ENCODE results near the gene NADSYN1. TPM values are rescaled to one million over a fixed set of nuclear protein-coding genes. Genes with fewer than 3 reads are reported as not detected.
A peak's percentile ranks its signal among the peaks of the same experiment; 100 is the strongest.

NADSYN1 gene
- total RNA-seq, 2 experiments from 2014 or later, result 76.6 to 78.9 TPM

DNA sequence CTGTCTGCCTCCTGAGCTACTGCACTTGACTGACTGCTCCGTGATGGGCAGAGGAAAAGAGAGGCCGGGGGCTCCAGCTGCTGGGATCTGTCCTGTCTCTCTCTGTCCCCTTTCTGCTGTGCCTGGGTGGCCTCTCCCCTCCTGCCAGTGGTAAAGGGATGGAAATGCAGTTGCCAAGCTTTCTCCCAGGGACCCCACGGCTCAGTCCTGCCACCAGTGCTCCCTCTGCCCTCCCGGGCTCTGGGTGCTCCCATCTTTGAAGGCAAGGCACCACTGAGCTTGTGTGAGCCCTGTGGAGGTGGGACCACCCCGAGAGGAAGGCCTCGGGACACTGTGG lies 32.0 kb downstream of the NADSYN1 start:
- peaks cover 58% of the 10 kb centered on the region for H3K36me3 Mint-ChIP-seq (ENCODE audit: low read depth)
- no peaks in the 10 kb centered on the region for H3K27me3 Mint-ChIP-seq (ENCODE audit: low read depth)
- H3K27ac Mint-ChIP-seq, result no peak overlapping the region
- intact Hi-C loops (cut with micrococcal nuclease), result no loop called here
- H3K4me1 Mint-ChIP-seq (ENCODE audit: low read depth), result peaks cover 21% of the 10 kb centered on the region
- H3K9me3 Mint-ChIP-seq, result no peaks in the 10 kb centered on the region
- no peak overlapping the region for H3K4me3 Mint-ChIP-seq
- CTCF ChIA-PET, result no interaction called here
- no peak for DNase-seq

DNA sequence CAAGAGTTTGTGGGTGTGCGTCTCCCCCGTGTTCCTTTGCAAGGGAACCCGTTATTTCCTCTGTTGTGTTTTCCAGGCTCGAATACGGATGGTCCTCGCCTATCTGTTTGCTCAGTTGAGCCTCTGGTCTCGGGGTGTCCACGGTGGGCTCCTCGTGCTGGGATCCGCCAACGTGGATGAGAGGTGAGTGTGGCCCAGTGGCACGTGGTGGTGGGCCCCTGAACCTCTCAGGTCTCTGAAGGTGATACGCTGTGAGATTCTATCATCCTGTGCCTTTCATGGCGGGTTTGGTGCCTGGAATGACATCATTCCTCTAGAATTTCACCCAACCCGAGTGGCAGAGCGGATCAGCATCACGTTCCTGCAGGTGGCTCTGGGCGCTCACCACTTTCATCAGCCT lies 32.5 kb downstream of the NADSYN1 start:
- H3K27me3 Mint-ChIP-seq (ENCODE audit: low read depth), result no peaks in the 10 kb centered on the region
- H3K9me3 Mint-ChIP-seq, result no peaks in the 10 kb centered on the region
- no peak for DNase-seq
- CTCF ChIA-PET, result interaction anchor here (0.6 kb wide), 1 partner anchor 357 kb away, joined by 4 read pairs; no protein-coding TSS in a partner anchor
- H3K27ac Mint-ChIP-seq, result no peak overlapping the region
- intact Hi-C loops (cut with micrococcal nuclease), result no loop called here
- peaks cover 63% of the 10 kb centered on the region for H3K36me3 Mint-ChIP-seq (ENCODE audit: low read depth)
- no peak overlapping the region for H3K4me3 Mint-ChIP-seq
- peaks cover 23% of the 10 kb centered on the region for H3K4me1 Mint-ChIP-seq (ENCODE audit: low read depth)

DNA sequence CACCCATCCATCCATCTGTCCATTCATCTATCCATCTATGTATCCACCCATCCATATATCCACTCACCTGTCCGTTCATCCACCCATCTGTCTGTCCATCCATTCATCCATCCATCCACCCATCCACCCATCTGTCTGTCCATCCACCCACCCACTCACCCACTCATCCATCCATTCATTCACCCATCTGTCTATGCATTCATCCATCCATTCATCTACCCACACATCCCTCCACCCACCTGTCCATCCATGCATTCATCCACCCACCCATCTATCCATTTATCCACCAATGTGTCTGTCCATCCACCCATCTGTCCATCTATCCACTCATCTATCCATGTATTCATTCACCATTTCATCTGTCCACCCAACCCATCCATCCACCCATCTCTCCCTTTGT lies 33.3 kb downstream of the NADSYN1 start:
- H3K9me3 Mint-ChIP-seq, result no peaks in the 10 kb centered on the region
- no peaks in the 10 kb centered on the region for H3K27me3 Mint-ChIP-seq (ENCODE audit: low read depth)
- H3K27ac Mint-ChIP-seq, result no peak overlapping the region
- no peak overlapping the region for H3K4me3 Mint-ChIP-seq
- CTCF ChIA-PET, result no interaction called here
- peaks cover 67% of the 10 kb centered on the region for H3K36me3 Mint-ChIP-seq (ENCODE audit: low read depth)
- peaks cover 23% of the 10 kb centered on the region for H3K4me1 Mint-ChIP-seq (ENCODE audit: low read depth)
- intact Hi-C loops (cut with micrococcal nuclease), result no loop called here
- DNase-seq, result no peak

DNA sequence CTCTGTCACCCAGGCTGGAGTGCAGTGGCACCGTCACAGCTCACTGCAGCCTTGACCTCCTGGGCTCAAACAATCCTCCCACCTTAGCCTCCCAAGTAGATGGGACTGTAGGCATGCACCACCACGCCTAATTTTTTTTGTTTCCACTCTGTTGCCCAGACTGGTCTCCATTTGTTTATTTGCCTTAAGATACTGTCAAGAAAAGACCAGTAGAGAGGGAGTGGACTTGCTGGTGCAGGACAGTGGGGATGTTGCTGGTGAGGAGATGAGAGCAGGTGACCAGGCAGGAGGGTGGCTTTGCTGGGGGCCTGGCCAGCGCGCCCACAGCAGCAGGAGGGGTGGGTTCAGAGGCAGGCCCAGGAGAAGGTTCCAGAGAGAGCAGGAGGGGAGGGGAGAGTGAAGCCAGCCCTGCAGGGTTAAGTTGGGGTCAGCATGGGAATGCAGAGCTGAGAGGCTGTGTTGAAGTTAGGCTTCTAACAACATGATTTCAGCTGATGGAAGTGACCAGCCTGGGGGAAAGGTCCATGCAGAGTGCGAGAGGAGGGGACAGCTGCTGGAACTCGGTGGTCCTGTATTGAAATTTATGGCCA lies 35.8 kb downstream of the NADSYN1 start:
- Mint-ChIP-seq H3K4me1 (ENCODE audit: low read depth) (peaks cover 23% of the 10 kb centered on the region), H3K36me3 (ENCODE audit: low read depth) (peaks cover 72% of the 10 kb centered on the region), H3K27ac (peak overlapping the region; percentile 69), H3K9me3 (no peaks in the 10 kb centered on the region), H3K4me3 (no peak overlapping the region), H3K27me3 (ENCODE audit: low read depth) (no peaks in the 10 kb centered on the region)
- intact Hi-C loops (cut with micrococcal nuclease), result loop anchor here (2.0 kb wide), 1 partner anchor 40 kb away; the partner anchor contains the start of gene DHCR7
- DNase-seq, result no peak
- CTCF ChIA-PET, result interaction anchor here (0.6 kb wide), 1 partner anchor 64 kb away, joined by 3 read pairs; no protein-coding TSS in a partner anchor

DNA sequence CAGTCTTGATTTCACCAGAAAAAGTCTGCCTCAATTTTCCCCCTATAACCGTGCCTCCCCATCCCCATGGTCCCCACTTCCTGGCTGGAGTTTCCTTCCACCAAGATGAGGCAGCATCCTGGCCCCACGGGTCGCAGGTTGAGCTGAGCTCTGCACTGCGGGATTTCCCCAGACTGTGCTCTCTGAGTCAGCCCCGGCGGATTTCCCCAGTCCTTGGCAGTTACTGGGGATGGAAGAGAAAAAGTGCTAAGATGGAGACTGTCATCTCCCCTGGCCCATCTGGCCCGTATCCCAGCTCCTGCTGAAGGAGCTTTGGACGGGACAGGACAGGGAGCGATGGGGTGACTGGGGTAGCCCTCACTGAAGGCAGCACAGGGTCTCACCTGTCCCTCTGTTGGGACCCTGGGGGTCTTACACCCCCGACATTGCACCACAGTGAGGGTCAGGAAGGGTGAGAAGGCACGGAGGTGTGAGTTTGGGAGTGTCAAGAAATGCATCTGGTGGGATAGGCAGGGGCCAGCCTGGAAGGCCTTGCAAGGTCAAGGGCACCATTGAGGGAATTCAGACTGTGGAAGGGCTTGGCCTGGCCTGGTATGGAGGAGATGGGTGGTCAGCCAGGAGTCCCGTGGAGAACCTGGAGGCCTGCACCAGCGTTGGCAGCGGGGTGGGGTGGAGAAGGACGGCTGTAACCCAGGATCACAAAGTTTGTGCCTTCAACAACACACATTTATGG lies 36.5 kb downstream of the NADSYN1 start:
- Mint-ChIP-seq H3K4me1 (ENCODE audit: low read depth) (peaks cover 23% of the 10 kb centered on the region), H3K9me3 (no peaks in the 10 kb centered on the region), H3K27ac (peak overlapping the region; percentile 69), H3K27me3 (ENCODE audit: low read depth) (no peaks in the 10 kb centered on the region), H3K36me3 (ENCODE audit: low read depth) (peaks cover 69% of the 10 kb centered on the region), H3K4me3 (no peak overlapping the region)
- CTCF ChIA-PET, result interaction anchor here (0.6 kb wide), 1 partner anchor 63 kb away, joined by 3 read pairs; no protein-coding TSS in a partner anchor
- intact Hi-C loops (cut with micrococcal nuclease), result loop anchor here (2.0 kb wide), 1 partner anchor 41 kb away; the partner anchor contains the start of gene DHCR7
- DNase-seq, result peak; percentile 92

DNA sequence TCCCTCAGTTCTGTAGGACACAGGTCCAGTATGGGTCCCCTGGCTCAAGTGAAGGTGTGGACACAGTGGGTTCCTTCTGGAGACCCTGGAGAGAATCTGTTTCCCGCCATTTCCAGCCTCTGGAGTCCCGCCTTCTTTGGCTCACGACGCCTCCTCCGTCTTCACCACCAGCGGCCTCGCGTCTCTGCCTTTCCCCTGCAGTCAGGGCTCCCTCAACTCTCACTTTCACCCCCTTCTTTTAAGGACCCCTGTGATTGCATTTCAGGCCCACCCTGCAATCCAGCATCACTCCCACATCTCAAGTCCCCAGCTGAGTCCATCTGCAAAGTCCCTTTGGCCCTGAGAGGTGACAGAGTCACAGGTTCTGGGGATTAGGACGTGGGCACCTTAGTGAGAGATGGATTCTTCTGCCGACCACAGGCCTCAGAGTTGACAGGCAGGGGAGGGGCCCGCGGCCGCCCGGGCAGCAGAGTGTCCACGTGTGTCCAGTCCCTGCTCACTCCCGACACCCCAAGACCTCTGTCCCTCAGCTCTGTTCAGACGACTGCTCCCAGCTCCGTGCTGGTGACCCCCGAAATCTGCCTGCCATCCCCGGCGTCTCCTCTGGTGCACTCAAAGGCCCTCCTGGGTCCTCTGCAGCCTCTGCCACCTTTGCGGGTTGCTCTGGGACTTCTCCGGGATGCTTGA lies 37.2 kb downstream of the NADSYN1 start:
- H3K9me3 Mint-ChIP-seq, result no peaks in the 10 kb centered on the region
- peak overlapping the region; percentile 38 for H3K27ac Mint-ChIP-seq
- peaks cover 69% of the 10 kb centered on the region for H3K36me3 Mint-ChIP-seq (ENCODE audit: low read depth)
- intact Hi-C loops (cut with micrococcal nuclease), result no loop called here
- CTCF ChIA-PET, result no interaction called here
- H3K27me3 Mint-ChIP-seq (ENCODE audit: low read depth), result no peaks in the 10 kb centered on the region
- H3K4me1 Mint-ChIP-seq (ENCODE audit: low read depth), result peaks cover 23% of the 10 kb centered on the region
- DNase-seq, result no peak
- H3K4me3 Mint-ChIP-seq, result no peak overlapping the region

DNA sequence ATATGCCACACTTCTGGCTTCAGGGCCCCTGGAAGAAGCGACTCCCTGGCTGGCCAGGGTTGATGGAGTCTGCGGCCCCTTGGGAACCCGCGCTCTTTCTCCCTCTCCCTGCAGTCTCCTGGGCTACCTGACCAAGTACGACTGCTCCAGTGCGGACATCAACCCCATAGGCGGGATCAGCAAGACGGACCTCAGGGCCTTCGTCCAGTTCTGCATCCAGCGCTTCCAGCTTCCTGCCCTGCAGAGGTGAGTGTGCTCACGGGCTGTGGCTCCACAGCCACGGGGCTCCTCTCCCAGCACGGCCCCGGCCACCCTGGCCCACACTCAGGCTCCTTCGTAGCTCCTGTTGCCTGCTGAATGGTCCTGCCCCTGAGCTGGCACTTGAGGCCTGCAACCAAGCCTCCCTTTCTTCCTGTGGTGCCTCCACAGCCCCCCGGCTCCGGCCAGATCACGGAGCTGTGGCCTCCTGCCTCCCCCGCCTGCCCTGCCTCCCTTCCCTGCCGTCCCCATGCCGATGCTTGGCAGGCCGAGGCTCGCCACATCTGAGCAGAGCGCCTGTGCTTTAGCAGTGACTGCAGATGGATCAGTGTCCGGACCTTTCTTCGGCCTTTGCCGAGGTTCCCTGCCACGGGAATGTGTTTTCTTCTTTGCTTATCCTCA lies 37.9 kb downstream of the NADSYN1 start:
- intact Hi-C loops (cut with micrococcal nuclease), result no loop called here
- H3K27ac Mint-ChIP-seq, result no peak overlapping the region
- no peaks in the 10 kb centered on the region for H3K27me3 Mint-ChIP-seq (ENCODE audit: low read depth)
- no peaks in the 10 kb centered on the region for H3K9me3 Mint-ChIP-seq
- H3K4me1 Mint-ChIP-seq (ENCODE audit: low read depth), result peaks cover 23% of the 10 kb centered on the region
- peaks cover 69% of the 10 kb centered on the region for H3K36me3 Mint-ChIP-seq (ENCODE audit: low read depth)
- CTCF ChIA-PET, result no interaction called here
- no peak for DNase-seq
- no peak overlapping the region for H3K4me3 Mint-ChIP-seq

DNA sequence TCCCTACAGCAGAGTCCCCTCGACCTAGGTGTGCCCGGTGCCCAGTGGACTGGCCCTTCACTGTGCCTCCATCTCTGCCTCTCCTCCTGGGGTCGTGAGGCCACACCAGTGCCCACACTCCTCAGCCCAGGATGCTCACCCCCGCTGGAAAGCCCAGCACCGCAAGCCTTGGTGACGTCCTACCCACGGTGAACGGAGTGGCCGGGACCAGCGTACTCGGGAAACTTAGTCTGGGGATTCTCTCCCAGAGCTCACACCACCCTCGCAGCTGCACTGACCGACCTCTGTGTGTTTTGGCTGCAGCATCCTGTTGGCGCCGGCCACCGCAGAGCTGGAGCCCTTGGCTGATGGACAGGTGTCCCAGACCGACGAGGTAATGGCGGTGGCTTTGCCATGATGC lies 38.5 kb downstream of the NADSYN1 start:
- H3K27ac Mint-ChIP-seq, result no peak overlapping the region
- H3K4me1 Mint-ChIP-seq (ENCODE audit: low read depth), result peaks cover 23% of the 10 kb centered on the region
- H3K27me3 Mint-ChIP-seq (ENCODE audit: low read depth), result no peaks in the 10 kb centered on the region
- intact Hi-C loops (cut with micrococcal nuclease), result no loop called here
- DNase-seq, result no peak
- peaks cover 67% of the 10 kb centered on the region for H3K36me3 Mint-ChIP-seq (ENCODE audit: low read depth)
- CTCF ChIA-PET, result no interaction called here
- no peak overlapping the region for H3K4me3 Mint-ChIP-seq
- no peaks in the 10 kb centered on the region for H3K9me3 Mint-ChIP-seq

DNA sequence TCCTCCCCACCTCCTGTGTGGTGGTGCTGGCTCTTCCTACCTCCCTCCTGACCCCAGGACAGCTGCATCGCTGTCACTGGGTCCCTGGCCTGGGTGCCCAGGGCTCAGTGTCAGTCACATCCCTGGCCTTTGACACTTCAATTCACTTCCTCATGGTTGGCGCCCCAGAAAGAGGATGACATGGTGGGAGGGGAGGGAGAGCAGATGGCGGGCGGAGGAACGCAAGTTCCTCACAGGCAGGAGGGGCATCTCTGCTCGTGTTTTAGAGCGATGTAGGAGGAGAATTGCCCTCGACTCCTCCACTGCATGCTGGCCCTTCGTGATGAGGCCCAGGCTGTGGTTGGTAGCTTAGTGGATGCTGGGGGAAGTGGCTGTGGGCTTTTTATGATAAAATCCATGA lies 38.9 kb downstream of the NADSYN1 start:
- no peaks in the 10 kb centered on the region for H3K27me3 Mint-ChIP-seq (ENCODE audit: low read depth)
- intact Hi-C loops (cut with micrococcal nuclease), result no loop called here
- H3K4me3 Mint-ChIP-seq, result no peak overlapping the region
- DNase-seq, result no peak
- H3K36me3 Mint-ChIP-seq (ENCODE audit: low read depth), result peaks cover 70% of the 10 kb centered on the region
- peaks cover 23% of the 10 kb centered on the region for H3K4me1 Mint-ChIP-seq (ENCODE audit: low read depth)
- H3K9me3 Mint-ChIP-seq, result no peaks in the 10 kb centered on the region
- CTCF ChIA-PET, result no interaction called here
- H3K27ac Mint-ChIP-seq, result no peak overlapping the region

DNA sequence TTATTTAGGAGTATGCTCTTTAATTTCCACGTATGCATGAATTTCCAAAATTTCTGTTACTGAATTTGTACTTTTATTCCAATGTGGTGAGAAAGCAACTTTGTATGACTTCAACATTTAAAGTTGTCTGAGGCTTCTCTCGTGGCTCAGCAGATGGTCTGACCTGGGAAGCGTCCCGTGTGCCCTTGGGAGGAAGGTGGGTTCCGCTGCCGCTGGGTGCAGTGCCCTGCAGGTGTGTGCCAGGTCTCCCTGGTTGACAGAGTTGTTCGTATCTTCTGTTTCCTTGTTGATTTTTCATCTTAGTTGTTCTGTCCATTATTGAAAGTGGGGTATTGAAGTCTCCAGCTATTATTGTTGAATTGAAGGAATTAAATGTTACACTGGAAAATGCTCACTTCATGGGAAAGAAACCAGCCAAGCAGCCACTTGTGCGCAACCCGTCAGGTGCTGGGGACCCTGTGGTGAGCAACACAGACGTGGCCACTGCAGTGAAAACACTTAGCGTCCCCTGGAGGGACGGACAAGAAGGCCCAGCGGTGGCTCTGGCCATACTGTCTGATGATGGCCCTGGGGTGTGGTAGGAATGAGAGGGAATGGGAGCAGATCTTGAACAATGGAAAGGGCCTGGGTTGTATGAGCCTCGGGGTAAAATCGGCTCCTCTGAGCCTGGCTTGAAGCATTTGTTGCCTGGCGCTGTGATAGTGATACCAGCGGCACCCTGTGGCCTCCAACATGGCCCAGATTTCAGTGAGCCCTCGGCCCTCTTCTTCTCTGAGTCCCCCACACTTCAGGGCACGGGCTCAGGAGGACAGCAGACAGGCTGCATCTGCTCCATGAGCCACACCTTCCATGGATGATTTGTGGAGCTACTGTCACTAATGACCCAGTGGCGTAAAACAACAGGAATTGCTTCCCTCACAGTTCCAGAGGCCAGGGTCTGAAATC lies 42.6 kb downstream of the NADSYN1 start:
- intact Hi-C loops (cut with micrococcal nuclease), result no loop called here
- H3K4me1 Mint-ChIP-seq (ENCODE audit: low read depth), result peaks cover 2% of the 10 kb centered on the region
- no peaks in the 10 kb centered on the region for H3K9me3 Mint-ChIP-seq
- CTCF ChIA-PET, result no interaction called here
- no peaks in the 10 kb centered on the region for H3K27me3 Mint-ChIP-seq (ENCODE audit: low read depth)
- no peak overlapping the region for H3K27ac Mint-ChIP-seq
- no peak overlapping the region for H3K4me3 Mint-ChIP-seq
- peaks cover 74% of the 10 kb centered on the region for H3K36me3 Mint-ChIP-seq (ENCODE audit: low read depth)
- no peak for DNase-seq

DNA sequence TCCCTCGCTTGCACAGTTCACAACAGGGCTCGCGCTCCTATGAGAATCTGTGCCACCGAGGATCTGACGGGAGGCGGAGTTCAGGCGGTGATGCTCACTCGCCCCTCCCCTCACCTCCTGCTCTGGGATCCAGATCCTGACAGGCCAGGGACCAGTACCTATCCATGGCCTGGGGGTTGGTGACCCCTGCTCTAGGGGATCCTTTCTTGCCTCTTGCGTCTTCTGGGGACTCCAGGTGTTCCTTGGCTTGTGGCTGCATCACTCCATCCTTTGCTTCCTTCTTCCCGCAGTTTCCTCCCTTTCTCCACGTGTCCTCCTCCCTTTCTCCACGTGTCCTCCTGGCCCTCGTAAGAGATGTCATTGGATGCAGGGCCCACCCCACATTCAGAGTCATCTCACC lies 43.4 kb downstream of the NADSYN1 start:
- intact Hi-C loops (cut with micrococcal nuclease), result no loop called here
- H3K4me3 Mint-ChIP-seq, result no peak overlapping the region
- H3K27ac Mint-ChIP-seq, result no peak overlapping the region
- no peak for DNase-seq
- H3K4me1 Mint-ChIP-seq (ENCODE audit: low read depth), result peaks cover 2% of the 10 kb centered on the region
- no peaks in the 10 kb centered on the region for H3K27me3 Mint-ChIP-seq (ENCODE audit: low read depth)
- peaks cover 69% of the 10 kb centered on the region for H3K36me3 Mint-ChIP-seq (ENCODE audit: low read depth)
- CTCF ChIA-PET, result no interaction called here
- H3K9me3 Mint-ChIP-seq, result no peaks in the 10 kb centered on the region

DNA sequence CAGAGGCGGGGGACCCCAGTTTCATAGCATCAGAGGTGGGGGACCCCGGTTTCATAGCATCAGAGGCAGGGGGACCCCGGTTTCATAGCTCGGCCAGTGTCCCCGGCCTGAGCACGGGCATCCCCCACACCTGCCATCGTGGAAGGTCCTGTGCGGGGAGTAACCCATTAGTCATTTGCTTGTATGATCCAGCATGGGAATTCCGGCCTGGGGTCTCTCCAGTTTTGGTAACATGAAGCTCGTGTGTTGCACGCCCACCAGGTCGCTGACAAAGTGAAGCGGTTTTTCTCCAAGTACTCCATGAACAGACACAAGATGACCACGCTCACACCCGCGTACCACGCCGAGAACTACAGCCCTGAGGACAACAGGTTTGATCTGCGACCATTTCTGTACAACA lies 45.1 kb downstream of the NADSYN1 start:
- Mint-ChIP-seq H3K36me3 (ENCODE audit: low read depth) (peaks cover 62% of the 10 kb centered on the region), H3K4me1 (ENCODE audit: low read depth) (peaks cover 2% of the 10 kb centered on the region), H3K27me3 (ENCODE audit: low read depth) (no peaks in the 10 kb centered on the region), H3K9me3 (no peaks in the 10 kb centered on the region), H3K4me3 (no peak overlapping the region), H3K27ac (no peak overlapping the region)
- CTCF ChIA-PET, result no interaction called here
- intact Hi-C loops (cut with micrococcal nuclease), result no loop called here
- DNase-seq, result no peak
